ENCODE measurements around the gene MOSPD2. TPM values are rescaled to one million over a fixed set of nuclear protein-coding genes. Genes with fewer than 3 reads are reported as not detected.

Gene MOSPD2
- total RNA-seq, 1 donor from 2014 or later = 8.4 TPM

- Mint-ChIP-seq H3K9me3 (ENCODE audit: low read depth) (peaks cover 6% of the 10 kb centered on the region), H3K4me1 (ENCODE audit: low read depth) (peaks cover 6% of the 10 kb centered on the region), H3K36me3 (ENCODE audit: insufficient read depth) (no peaks in the 10 kb centered on the region), H3K27ac (no peak overlapping the region), H3K27me3 (no peaks in the 10 kb centered on the region), H3K4me3 (ENCODE audit: low read depth) (no peak overlapping the region)
- TF ChIP-seq CTCF (IDR thresholded peaks at IDR 0.05; ENCODE audit: unreplicated experiment) = no peak
- no peak for DNase-seq (ENCODE audit: low spot score, unreplicated experiment)
These were observed 63.3 kb downstream of the MOSPD2 start for GRCh38 chrX:14936561-14936960.

GRCh38 chrX:14939644-14940043, 66.4 kb downstream of the MOSPD2 start:
- Mint-ChIP-seq H3K27me3 (no peaks in the 10 kb centered on the region), H3K36me3 (ENCODE audit: insufficient read depth) (no peaks in the 10 kb centered on the region), H3K4me1 (ENCODE audit: low read depth) (no peaks in the 10 kb centered on the region), H3K4me3 (ENCODE audit: low read depth) (no peak overlapping the region), H3K27ac (no peak overlapping the region), H3K9me3 (ENCODE audit: low read depth) (peaks cover 9% of the 10 kb centered on the region)
- DNase-seq (ENCODE audit: low spot score, unreplicated experiment) = no peak
- TF ChIP-seq CTCF (IDR thresholded peaks at IDR 0.05; ENCODE audit: unreplicated experiment) = no peak

GRCh38 chrX:14941301-14941700, 68.1 kb downstream of the MOSPD2 start:
- H3K27ac Mint-ChIP-seq = no peak overlapping the region
- no peak for DNase-seq (ENCODE audit: low spot score, unreplicated experiment)
- no peak for TF ChIP-seq CTCF (IDR thresholded peaks at IDR 0.05; ENCODE audit: unreplicated experiment)
- peaks cover 11% of the 10 kb centered on the region for H3K9me3 Mint-ChIP-seq (ENCODE audit: low read depth)
- no peaks in the 10 kb centered on the region for H3K36me3 Mint-ChIP-seq (ENCODE audit: insufficient read depth)
- no peaks in the 10 kb centered on the region for H3K27me3 Mint-ChIP-seq
- H3K4me1 Mint-ChIP-seq (ENCODE audit: low read depth) = no peaks in the 10 kb centered on the region
- no peak overlapping the region for H3K4me3 Mint-ChIP-seq (ENCODE audit: low read depth)

GRCh38 chrX:14942341-14942740, 69.1 kb downstream of the MOSPD2 start:
- Mint-ChIP-seq H3K27ac (no peak overlapping the region), H3K4me1 (ENCODE audit: low read depth) (no peaks in the 10 kb centered on the region), H3K27me3 (no peaks in the 10 kb centered on the region), H3K4me3 (ENCODE audit: low read depth) (no peak overlapping the region), H3K36me3 (ENCODE audit: insufficient read depth) (no peaks in the 10 kb centered on the region), H3K9me3 (ENCODE audit: low read depth) (peaks cover 14% of the 10 kb centered on the region)
- no peak for TF ChIP-seq CTCF (IDR thresholded peaks at IDR 0.05; ENCODE audit: unreplicated experiment)
- DNase-seq (ENCODE audit: low spot score, unreplicated experiment) = no peak

- Mint-ChIP-seq H3K27me3 (no peaks in the 10 kb centered on the region), H3K4me3 (ENCODE audit: low read depth) (no peak overlapping the region), H3K36me3 (ENCODE audit: insufficient read depth) (no peaks in the 10 kb centered on the region), H3K4me1 (ENCODE audit: low read depth) (no peaks in the 10 kb centered on the region), H3K27ac (no peak overlapping the region), H3K9me3 (ENCODE audit: low read depth) (peaks cover 14% of the 10 kb centered on the region)
- TF ChIP-seq CTCF (IDR thresholded peaks at IDR 0.05; ENCODE audit: unreplicated experiment) = no peak
- no peak for DNase-seq (ENCODE audit: low spot score, unreplicated experiment)
These were observed 70.7 kb downstream of the MOSPD2 start for GRCh38 chrX:14943962-14944361.
